22Rv1 (cell line): Measurements from ENCODE around the gene GFOD2.

Source experiments
- CTCF ChIP-seq: fragments of 450-650 bp; IDR thresholded peaks from 2 replicates; pipeline ENCODE4 v1.5.1; 2017; ENCODE audit warnings: mild to moderate bottlenecking
- ZFX ChIP-seq: fragments of 450-650 bp; IDR thresholded peaks from 2 replicates; pipeline ENCODE4 v1.6.1; 2017; ENCODE audit warnings: antibody characterized with exemption, borderline replicate concordance

GRCh38 chr16:67723911-67724305, 4.8 kb upstream of the GFOD2 start:
- TF ChIP-seq CTCF (no peak), ZFX (no peak)
